Measurements from ENCODE around the gene AP1M1.

GRCh38 chr19:16228637-16229321, 31.1 kb downstream of the AP1M1 start:
- TF ChIP-seq GATA2 (IDR thresholded peaks at IDR 0.05; ENCODE audit: low read depth, low read length) (no peak), GATA3 (IDR thresholded peaks at IDR 0.05; ENCODE audit: low read depth, low read length) (no peak)
